Measurements from ENCODE around the gene SUPT7L.
"Not testable (repeated sequence)": the region's sequence is repeated elsewhere in the genome, so short reads cannot be mapped to it uniquely, and the experiment has no call there.

SUPT7L gene

DNA sequence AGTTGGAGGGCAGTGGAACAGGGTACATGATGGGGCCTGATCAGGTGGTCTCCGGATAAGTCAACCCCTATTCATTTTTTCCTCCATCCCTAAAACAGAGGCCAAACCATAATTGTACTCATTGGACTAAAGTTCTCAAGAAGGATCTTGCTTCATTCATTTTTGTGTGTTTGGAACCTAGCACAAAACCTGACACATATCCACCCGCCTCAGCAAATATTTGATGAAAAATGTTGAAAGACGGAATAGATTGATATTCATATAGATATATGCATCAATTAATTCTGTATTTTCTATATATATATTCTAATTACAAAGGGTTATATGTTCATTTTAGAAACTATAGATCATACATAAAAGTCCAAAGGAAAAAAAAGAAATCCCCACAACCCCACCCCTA is 22.2 kb upstream of the SUPT7L start:
- no peak for DNase-seq

DNA sequence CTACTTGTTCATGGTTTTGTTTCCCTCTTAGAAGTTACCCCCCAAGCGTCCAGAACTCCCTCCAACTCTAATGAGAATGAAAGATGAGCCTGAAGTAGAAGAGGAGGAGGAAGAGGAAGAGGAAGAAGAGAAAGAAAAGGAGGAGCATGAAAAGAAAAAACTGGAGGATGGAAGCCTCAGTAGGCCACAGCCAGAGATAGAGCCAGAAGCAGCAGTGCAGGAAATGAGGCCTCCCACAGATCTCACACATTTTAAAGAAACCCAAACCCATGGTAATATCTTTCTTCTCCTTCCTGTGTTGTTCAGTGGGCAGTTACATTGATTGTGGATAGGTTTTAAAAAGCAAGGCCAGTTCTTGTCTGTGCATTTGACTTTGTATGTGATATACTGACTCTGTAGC is 21.6 kb upstream of the SUPT7L start:
- not testable (repeated sequence) for DNase-seq

DNA sequence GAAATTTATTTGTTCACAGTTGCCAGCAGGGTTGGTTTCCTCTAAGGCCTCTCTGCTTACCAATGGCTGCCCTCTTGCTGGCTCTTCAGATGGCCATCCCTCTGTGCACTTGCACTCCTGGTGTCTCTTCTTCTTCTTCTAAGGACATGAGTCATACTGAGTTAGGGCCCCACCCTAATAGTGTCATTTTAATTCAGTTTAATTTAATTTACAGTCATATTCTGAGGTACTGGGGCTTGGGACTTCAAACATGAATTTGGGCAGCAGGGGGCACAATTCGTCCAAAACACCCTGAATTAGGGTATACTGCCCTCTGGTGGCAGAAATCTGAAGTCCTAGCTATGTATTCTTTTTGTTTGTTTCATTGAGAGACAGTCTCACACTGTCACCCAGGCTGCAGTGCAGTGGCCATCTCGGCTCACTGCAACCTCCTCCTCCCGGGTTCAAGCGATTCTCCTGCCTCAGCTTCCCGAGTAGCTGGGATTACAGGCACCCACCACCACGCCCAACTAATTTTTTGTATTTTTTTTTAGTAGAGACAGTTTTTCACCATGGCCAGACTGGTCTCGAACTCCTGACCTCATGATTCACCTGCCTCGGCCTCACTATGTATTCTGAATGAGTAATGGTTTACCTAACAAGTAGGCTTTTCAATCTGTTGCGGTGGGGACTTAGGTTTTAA is 20.1 kb upstream of the SUPT7L start:
- DNase-seq, result peak; percentile 85

DNA sequence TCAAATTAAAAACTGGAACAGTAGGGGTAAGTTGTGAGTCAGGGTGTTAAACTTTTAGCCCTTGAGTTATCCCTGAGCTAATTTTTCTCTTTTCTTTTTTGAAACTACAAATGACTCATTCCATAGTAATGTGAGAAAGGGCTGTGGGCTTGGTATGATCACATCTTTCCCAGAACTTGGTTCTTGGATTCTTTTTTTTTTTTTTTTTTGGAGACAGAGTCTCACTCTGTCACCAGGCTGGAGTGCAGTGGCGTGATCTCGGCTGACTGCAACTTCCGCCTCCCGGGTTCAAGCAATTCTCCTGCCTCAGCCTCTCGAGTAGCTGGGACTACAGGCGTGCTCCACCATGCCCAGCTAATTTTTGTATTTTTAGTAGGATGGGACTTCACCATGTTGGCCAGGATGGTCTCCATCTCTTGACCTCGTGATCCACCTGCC is 18.9 kb upstream of the SUPT7L start:
- DNase-seq, result peak; percentile 89

DNA sequence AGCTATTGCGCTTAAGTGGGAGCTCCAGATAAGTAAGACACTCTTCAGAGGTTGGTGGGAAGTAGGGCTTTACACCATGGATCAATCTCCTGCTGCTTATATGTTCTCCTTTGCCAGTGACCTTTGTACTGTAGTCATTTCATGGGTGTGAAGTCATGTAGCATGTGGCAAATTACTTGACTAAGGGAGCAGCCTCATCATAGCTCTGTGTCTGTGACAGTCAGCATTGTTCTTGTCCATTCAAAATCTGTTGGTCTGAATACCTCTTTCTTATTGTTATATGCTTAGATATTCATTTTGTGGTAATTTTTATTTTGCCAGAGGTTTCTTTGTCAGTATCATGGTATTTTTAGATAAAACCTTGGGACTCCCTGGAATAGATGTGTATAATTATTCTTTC is 18.4 kb upstream of the SUPT7L start:
- peak; percentile 57 for DNase-seq

DNA sequence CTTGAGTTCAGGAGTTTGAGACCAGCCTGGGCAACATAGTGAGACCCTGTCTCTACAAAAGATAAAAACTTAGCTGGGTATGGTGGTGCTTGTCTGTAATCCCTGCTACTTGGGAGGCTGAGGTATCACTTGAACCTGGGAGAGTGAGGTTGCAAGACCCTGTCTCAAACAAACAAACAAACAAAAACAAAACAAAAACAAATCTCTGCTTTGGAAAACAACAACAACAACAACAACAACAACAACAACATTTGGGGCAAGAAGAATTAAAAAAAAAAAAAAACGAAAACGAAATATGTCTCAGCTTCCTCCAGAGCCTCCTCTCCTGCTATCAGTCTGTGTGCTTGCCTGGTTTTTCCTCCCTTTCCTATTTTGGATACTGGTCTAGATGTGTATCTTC is 17.2 kb upstream of the SUPT7L start:
- DNase-seq, result no peak

DNA sequence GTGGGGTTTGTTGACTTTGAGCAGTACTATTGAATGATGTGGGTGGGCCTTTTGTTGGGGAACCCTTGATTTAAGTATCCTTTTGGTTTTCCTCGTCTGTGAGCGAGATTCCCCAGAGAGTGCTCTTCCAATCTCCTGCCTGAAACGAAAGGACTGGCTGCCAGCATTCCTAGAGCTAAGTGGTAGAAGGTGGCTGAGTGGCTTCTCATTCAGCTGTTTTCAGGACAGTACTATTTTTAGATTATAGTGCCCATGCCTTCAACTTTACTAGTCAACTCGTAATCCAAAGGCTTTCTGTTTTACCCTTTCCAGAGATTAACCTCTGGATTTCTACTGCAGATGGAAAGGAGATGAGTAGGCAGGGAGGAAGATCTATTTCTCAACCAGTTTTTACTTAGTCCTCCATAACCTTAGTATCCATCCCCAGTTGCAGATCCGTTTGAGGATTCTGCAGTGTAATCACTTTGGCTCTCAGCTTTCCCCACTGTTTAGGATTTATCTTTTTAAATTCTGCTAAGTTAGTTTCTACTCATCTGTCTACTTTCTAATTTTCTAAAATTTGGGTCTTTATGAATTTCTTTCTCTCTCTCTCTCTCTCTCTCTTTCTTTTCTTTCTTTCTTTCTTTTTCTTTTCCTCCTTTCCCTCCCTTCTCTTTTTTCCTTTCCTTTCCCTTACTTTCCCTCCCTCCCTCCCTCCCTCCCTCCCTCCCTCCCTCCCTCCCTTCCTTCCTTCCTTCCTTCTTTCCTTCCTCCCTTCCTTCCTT is 9.5 kb upstream of the SUPT7L start:
- DNase-seq, result no peak

DNA sequence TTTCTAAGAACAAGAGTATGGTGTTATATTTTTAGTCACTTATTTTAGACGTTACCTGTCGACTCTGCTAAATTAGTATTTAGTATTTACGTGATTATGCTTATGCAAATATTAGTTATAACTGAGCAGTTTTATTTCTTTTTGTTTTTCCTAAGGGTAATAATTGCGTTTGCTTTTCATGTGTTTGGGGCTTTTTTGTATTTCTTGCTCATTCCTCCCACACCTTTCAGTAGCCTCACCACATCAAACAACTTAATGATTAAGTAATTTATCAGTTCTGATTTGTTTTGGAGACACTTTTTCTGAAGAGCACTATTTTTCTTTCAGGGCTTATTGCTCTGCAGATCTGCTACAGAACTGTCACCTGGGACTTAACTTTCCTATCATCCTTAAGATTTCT is 7.8 kb upstream of the SUPT7L start:
- no peak for DNase-seq

DNA sequence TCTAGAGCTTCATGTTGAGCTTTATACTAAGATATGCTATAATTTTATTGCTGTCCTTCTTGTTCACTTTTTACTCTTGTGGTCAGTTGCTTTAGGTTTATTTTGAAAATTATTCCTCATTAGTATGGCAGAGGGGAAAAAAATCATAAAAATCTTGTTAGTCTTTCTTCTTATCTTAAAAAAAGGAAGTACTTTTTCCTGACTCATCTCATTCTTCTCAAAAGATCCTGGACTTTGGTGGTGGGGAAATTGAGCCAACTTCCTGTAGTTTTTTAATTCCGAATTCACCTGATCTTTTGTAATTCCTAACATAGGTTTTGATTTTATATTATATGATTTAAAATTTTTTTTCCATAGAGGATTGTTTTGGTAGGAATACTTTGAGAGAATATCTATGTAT is 4.0 kb upstream of the SUPT7L start:
- DNase-seq, result no peak

DNA sequence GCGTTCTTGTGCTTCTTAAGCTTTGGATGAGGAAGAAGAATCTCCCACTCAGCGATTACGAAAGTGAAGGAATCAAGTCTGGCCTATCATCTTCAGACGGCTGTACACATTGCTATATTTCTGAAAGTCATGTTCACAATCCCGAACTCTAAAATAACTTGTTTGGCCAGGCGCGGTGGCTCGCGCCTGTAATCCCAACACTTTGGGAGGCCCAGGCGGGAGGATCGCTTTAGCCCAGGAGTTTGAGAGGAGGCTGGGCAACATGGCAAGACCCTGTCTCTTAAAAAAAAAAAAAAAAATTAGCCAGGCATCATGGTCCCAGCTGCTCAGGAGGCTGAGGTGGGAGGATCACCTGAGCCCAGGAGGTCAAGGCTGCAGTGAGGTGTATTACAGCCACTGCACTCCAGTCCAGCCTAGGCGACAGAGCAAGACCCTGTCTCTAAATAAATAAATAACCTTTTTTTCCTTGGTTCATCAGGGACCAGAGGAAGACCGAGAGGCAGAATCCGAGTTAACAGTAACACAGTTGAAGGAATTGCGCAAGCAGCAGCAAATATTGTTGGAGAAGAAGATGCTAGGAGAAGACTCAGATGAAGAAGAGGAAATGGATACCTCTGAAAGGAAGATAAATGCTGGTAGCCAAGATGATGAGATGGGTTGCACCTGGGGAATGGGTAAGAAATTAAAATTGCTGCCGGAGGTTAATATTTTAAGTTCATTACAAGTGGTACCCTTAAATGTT is 1.4 kb upstream of the SUPT7L start:
- no peak for DNase-seq

DNA sequence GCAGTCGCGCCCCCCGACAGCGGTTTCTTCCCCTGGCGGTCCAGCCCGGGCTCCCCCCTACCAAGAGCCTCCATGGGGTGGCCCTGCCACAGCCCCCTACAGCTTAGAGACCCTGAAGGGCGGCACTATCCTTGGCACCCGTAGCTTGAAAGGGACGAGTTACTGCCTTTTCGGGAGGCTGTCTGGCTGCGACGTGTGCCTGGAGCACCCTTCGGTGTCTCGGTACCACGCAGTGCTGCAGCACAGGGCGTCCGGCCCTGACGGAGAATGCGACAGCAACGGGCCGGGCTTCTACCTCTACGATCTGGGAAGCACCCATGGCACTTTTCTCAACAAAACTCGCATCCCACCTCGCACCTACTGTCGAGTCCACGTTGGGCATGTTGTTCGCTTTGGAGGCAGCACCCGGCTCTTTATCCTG is 750 bp upstream of the SUPT7L start:
- no peak for DNase-seq

DNA sequence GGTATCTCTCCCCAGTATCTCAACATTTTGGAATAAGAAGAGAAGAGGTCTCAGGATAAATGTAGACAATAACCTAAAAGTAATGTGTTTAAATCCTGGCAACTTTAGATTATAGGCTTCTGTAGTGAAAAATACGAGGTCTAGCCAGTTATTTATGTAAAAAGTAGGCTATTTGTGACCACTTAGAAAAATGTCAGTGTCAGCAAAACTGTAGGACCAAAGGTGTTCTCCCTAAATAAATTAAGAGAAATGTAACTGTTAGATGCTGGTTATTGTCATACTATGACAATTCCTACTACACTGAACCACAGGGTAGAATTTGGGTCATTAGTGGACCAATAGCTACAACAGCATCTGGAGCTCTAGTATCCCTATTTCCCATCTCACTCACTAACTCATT is 2.0 kb downstream of the SUPT7L start:
- no peak for DNase-seq

DNA sequence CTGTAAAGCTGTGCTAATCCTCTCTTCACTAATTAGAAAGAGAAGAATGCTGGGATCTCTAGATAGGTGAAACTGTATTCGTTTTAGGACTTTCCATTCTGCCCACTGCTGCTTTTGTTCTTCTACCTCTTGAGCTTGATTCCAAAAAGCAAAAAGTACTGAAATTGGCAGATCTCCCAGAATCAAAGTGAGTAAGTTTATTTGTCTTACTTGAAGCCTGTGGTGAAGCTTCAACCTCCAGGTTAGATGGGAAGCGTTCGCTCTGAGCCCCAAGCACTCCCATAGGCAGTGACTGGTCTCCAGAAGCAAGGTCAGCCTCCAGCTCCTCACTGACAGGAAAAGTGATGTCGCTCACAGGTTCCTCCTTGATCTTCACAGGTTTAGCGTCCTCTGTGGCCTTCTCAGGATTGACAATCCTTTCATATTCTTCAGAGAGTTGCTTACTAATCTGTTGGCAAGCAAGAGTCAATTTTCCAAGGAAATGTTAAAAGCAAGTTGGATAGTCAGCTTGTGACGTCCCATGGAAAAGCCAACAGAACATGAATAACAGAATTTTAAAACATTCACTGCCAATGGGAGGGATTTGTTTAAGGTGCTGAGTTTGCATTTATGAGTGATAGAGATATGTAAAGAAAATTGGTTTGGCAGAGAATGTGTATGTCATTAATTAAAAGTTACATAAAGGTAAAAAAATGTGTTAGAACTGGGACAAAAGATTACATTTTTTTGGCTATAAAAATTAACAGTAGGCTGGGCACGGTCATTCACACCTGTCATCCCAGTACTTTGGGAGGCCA is 8.1 kb downstream of the SUPT7L start:
- peak; percentile 28 for DNase-seq

DNA sequence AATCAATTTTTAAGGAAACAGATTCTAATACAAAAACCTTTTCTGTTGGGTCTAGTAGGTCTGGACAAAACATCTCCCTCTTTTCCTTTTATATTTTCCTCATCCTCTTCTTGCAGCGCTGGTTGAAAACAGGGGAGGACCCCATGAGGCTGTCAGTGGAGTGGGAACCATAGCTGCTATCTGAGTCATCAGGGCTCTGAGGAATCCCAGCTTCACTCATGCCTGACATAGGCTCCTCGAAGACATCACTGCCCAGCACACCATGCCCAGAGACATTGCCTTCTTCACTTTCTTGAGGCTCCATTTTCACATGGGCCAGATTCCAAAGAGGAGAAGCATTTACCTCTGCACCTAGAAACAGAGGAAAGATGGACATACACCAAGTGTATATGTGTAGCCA is 10.0 kb downstream of the SUPT7L start:
- no peak for DNase-seq

DNA sequence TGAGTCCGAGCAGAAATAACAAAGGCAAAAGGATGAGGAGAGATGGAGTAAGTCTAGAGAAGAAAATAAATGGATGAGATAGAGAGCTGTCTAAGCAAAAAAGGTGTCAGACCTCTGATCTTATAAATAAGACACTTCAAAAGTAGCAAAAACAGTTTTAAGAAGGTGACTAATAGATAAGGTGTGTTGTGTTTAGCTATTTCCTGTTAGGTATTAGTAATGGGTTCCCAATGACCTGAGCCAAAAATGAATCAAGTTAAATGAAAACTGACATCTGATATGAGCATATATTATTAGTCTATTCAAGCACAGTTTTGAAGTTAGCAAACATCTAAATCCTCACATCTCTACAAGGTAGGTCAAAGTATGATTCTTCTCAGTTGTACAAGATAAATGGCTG is 10.6 kb downstream of the SUPT7L start:
- DNase-seq, result no peak

DNA sequence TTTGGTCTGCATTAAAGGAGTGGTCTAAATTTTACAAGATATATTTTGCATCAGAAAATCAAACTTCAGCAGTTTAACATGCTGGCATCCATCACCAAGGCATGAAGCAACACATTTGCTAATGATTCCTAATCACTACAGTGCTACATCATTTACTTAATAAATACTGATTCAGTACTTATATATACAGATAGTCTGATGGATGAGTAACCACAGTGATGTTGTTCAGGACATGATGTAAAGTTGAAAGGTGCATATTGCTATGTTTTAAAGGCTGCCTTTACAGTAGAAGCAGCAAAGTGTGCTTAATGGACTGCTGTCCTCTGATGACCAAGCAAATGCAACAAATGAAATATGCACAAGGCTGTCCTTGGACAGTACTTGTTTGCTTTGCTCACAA is 11.1 kb downstream of the SUPT7L start:
- no peak for DNase-seq

DNA sequence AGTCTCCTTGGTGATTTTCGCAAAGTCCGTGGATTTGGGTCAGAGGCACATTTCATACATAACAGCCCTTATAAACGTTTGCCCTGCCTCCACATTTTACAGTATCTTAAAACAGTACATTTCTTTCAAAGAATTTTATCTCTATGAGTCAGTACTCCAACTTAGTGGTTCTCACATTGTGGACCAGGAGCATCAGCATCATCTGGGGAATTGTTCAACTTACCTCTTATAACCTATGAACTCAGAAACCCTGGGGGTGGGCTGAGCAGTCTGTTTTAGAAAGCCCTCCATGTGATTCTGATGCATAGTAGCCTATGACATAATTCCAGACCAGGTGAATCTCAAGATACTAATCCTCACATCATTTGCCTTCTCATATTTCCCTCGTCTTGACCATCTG is 12.4 kb downstream of the SUPT7L start:
- DNase-seq, result no peak

DNA sequence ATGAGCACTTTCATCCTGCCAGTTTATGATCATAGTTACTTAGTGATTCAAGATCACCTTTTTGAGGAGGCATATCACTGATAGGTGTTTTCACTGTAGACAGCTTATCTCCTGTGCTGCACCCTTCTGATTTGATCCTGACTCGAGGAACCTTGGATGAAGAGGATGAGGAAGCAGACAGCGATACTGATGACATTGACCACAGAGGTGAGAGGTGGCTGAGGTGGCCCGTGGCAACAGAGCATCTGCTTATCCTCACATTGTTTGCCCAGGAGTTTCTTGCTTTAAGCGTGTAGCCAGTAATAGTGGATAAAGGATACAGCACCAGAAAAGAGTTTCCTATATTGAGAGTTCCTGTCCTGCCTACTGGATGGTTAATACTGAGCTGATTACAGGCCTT is 15.7 kb downstream of the SUPT7L start:
- no peak for DNase-seq

DNA sequence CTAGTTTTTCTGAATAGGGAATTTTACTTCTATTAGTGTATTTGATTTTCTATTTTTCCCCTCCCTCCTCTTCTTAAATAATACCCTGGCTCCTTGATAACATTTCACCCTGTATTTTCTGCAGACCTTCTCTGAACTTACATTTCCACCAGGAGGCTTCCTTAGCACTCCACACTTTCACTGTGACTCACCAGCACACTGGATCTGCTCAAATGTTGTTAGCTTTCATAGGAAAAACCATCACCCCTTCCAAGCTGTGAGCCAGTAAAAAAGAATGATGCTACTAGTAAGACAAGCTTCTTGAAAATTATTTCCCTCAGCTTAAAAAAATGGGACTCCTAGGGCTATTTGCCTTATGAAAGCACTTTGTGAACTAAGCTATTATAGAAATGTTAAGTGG is 16.1 kb downstream of the SUPT7L start:
- DNase-seq, result peak; percentile 31

DNA sequence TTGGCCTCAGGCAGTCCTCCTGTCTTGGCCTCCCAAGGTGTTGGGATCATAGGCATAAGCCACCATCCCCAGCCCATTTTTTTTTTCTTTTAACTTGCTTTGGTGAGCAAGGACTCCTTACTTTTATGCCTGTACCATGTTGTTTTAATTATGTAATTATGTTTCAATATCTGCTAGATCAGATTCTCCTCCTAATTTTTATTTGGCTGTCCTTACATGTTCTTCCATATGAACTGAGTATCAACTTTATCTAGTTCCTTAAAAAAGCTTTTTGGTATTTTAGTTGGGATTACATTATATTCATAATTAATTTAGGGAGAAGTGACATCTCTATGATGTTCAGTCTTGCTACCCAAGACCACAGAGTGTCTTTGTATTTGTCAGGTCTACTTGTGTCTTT is 18.2 kb downstream of the SUPT7L start:
- DNase-seq, result no peak

DNA sequence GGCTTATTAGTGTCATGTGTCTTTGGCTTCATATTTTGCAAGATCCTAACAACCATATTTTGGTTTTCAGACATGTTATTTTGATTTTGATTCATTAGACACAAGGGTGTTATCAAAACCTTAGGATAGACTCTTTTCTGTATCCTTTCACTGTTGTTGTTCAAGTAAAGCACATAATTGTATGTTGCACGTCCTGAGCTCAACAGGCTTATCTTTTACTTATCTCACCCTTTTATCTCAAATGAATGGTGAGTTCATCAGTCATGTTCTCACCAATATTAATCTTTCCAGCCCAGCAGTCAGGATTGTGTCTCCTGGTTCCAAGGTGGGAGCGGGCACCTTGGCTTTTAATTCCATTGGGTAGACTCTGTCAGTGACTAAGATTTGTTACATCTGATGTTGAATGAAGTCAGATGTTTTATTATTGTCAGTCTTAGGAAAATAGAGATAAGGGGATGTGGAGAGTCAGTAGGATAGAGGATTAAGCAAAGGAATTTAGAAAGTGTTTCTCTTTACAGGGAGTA is 22.6 kb downstream of the SUPT7L start:
- no peak for DNase-seq

DNA sequence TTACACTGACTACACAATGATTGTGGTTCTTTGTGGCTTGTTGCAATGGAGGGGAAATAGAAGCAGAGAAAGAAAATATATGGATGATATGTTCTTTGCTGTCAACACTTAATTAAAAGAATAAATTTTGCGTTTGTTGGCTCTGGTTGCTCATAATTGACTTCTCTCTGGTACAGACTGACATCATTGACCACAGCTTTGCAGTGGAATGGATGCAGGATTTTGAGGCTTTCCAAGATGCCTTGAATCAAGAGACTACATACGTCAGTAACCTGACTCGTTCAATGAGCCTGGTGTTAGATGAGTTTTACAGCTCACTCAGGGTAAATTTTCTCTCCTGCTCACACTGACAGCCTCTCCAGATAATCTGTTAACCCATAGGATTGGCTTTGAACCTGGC is 24.7 kb downstream of the SUPT7L start:
- DNase-seq, result peak; percentile 96

Data from fibroblast of skin of abdomen (primary cell).